SK-N-SH treated with all-trans-retinoic acid at 6 μM for 48 hours (cell line): ENCODE results near the gene PNMT.

Experiments used
- ATAC-seq: fragments of 200-7000 bp; cut with Tn5 transposase; 3 replicates; pipeline ENCODE4 v1.9.1; 2020; ENCODE audit warnings: mild to moderate bottlenecking, moderate library complexity
- ARNTL ChIP-seq: fragments of 450-650 bp; formaldehyde crosslinking; IDR thresholded peaks from 2 replicates; pipeline ENCODE4 v1.5.0; 2020; ENCODE audit warnings: low read depth, mild to moderate bottlenecking, moderate library complexity, borderline replicate concordance
- BACH2 ChIP-seq: fragments of 250-450 bp; sonication (Bioruptor Pico); IDR thresholded peaks from 2 replicates; pipeline ENCODE4 v1.9.0; 2021; ENCODE audit warnings: mild to moderate bottlenecking, borderline replicate concordance
- CREB5 ChIP-seq: fragments of 250-450 bp; sonication (Bioruptor Pico); IDR thresholded peaks from 2 replicates; pipeline ENCODE4 v1.5.1; 2020; ENCODE audit warnings: low read depth, mild to moderate bottlenecking, moderate library complexity
- CSDC2 ChIP-seq: fragments of 250-450 bp; sonication (Bioruptor Pico); IDR thresholded peaks from 2 replicates; pipeline ENCODE4 v1.5.0; 2020; ENCODE audit warnings: mild to moderate bottlenecking, moderate library complexity
- ESRRG ChIP-seq: fragments of 250-450 bp; sonication (Bioruptor Pico); IDR thresholded peaks from 2 replicates; pipeline ENCODE4 v1.6.1; 2021; ENCODE audit warnings: mild to moderate bottlenecking
- GLIS3 ChIP-seq: fragments of 250-450 bp; sonication (Bioruptor Pico); IDR thresholded peaks from 2 replicates; pipeline ENCODE4 v1.5.0; 2020; ENCODE audit warnings: mild to moderate bottlenecking, moderate library complexity
- ISL1 ChIP-seq: fragments of 250-450 bp; sonication (Bioruptor Pico); IDR thresholded peaks from 2 replicates; pipeline ENCODE4 v2.1.2; 2022; ENCODE audit warnings: mild to moderate bottlenecking, moderate library complexity
- OSR1 ChIP-seq: fragments of 250-450 bp; sonication (Bioruptor Pico); IDR thresholded peaks from 2 replicates; pipeline ENCODE4 v1.8.0; 2022; ENCODE audit warnings: moderate library complexity, mild to moderate bottlenecking, inconsistent platforms
- PATZ1 ChIP-seq: fragments of 250-450 bp; sonication (Bioruptor Pico); IDR thresholded peaks from 2 replicates; pipeline ENCODE4 v1.8.0; 2020; ENCODE audit warnings: mild to moderate bottlenecking, moderate library complexity, borderline replicate concordance
- PPARA ChIP-seq: fragments of 250-450 bp; sonication (Bioruptor Pico); IDR thresholded peaks from 2 replicates; pipeline ENCODE4 v1.5.0; 2020; ENCODE audit warnings: mild to moderate bottlenecking, borderline replicate concordance
- RARB ChIP-seq: fragments of 250-450 bp; sonication (Bioruptor Pico); IDR thresholded peaks from 2 replicates; pipeline ENCODE4 v1.8.0; 2021; ENCODE audit warnings: mild to moderate bottlenecking, moderate library complexity
- SNAI2 ChIP-seq: fragments of 250-450 bp; sonication (Bioruptor Pico); IDR thresholded peaks from 2 replicates; pipeline ENCODE4 v1.5.0; 2020; ENCODE audit warnings: mild to moderate bottlenecking, moderate library complexity
- TCF4 ChIP-seq: fragments of 250-450 bp; sonication (Bioruptor Pico); IDR thresholded peaks from 2 replicates; pipeline ENCODE4 v1.8.0; 2021; ENCODE audit warnings: mild to moderate bottlenecking, moderate library complexity, borderline replicate concordance
- TOX ChIP-seq: fragments of 250-450 bp; sonication (Bioruptor Pico); IDR thresholded peaks from 2 replicates; pipeline ENCODE4 v1.8.0; 2021; ENCODE audit warnings: mild to moderate bottlenecking, moderate library complexity, borderline replicate concordance
- ZC3H10 ChIP-seq: fragments of 250-450 bp; sonication (Bioruptor Pico); IDR thresholded peaks from 2 replicates; pipeline ENCODE4 v1.5.1; 2021; ENCODE audit warnings: mild to moderate bottlenecking, moderate library complexity
- ZFP3 ChIP-seq: fragments of 250-450 bp; sonication (Bioruptor Pico); IDR thresholded peaks from 2 replicates; pipeline ENCODE4 v1.5.0; 2020; ENCODE audit warnings: mild to moderate bottlenecking, moderate library complexity
- ZFP30 ChIP-seq: fragments of 450-650 bp; formaldehyde crosslinking; IDR thresholded peaks from 2 replicates; pipeline ENCODE4 v1.5.0; 2022; ENCODE audit warnings: mild to moderate bottlenecking, moderate library complexity
- ZNF565 ChIP-seq: fragments of 450-650 bp; formaldehyde crosslinking; conservative IDR thresholded peaks from 2 replicates; pipeline ENCODE4 v1.5.0; 2020; ENCODE audit warnings: low read depth, mild to moderate bottlenecking, moderate library complexity
- ZNF70 ChIP-seq: fragments of 450-650 bp; formaldehyde crosslinking; IDR thresholded peaks from 2 replicates; pipeline ENCODE4 v1.5.0; 2020; ENCODE audit warnings: mild to moderate bottlenecking, moderate library complexity
- ZNF8 ChIP-seq: fragments of 450-650 bp; formaldehyde crosslinking; IDR thresholded peaks from 2 replicates; pipeline ENCODE4 v1.5.0; 2020; ENCODE audit warnings: mild to moderate bottlenecking, moderate library complexity
- TF ChIP-seq, protein P1 (sequence below): fragments of 250-450 bp; sonication (Bioruptor Pico); IDR thresholded peaks from 2 replicates; pipeline ENCODE4 v1.5.0; 2020; ENCODE audit warnings: mild to moderate bottlenecking, moderate library complexity
- TF ChIP-seq, protein P2 (sequence below): fragments of 250-450 bp; sonication (Bioruptor Pico); IDR thresholded peaks from 2 replicates; pipeline ENCODE4 v1.8.0; 2021; ENCODE audit warnings: low read depth, mild to moderate bottlenecking, moderate library complexity, borderline replicate concordance

PNMT gene

GRCh38 chr17:39631403-39631802 lies 36.9 kb upstream of the PNMT start:
- TF ChIP-seq CREB5 (CRISPR knock-in tag) (no peak), SNAI2 (CRISPR knock-in tag) (no peak), GLIS3 (CRISPR knock-in tag) (no peak), ESRRG (CRISPR knock-in tag) (no peak), RARB (CRISPR knock-in tag) (no peak), BACH2 (no peak), PATZ1 (CRISPR knock-in tag) (no peak), ZNF8 (CRISPR knock-in tag) (no peak), ZFP3 (CRISPR knock-in tag) (no peak), ZNF565 (CRISPR knock-in tag) (no peak), ZC3H10 (CRISPR knock-in tag) (no peak), ZNF70 (CRISPR knock-in tag) (no peak), ARNTL (CRISPR knock-in tag) (no peak)
- TF ChIP-seq, protein P1, sequence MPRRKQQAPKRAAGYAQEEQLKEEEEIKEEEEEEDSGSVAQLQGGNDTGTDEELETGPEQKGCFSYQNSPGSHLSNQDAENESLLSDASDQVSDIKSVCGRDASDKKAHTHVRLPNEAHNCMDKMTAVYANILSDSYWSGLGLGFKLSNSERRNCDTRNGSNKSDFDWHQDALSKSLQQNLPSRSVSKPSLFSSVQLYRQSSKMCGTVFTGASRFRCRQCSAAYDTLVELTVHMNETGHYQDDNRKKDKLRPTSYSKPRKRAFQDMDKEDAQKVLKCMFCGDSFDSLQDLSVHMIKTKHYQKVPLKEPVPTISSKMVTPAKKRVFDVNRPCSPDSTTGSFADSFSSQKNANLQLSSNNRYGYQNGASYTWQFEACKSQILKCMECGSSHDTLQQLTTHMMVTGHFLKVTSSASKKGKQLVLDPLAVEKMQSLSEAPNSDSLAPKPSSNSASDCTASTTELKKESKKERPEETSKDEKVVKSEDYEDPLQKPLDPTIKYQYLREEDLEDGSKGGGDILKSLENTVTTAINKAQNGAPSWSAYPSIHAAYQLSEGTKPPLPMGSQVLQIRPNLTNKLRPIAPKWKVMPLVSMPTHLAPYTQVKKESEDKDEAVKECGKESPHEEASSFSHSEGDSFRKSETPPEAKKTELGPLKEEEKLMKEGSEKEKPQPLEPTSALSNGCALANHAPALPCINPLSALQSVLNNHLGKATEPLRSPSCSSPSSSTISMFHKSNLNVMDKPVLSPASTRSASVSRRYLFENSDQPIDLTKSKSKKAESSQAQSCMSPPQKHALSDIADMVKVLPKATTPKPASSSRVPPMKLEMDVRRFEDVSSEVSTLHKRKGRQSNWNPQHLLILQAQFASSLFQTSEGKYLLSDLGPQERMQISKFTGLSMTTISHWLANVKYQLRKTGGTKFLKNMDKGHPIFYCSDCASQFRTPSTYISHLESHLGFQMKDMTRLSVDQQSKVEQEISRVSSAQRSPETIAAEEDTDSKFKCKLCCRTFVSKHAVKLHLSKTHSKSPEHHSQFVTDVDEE (CRISPR knock-in tag), result no peak
- no peak for ATAC-seq

GRCh38 chr17:39632153-39632941 lies 35.9 kb upstream of the PNMT start:
- TF ChIP-seq CSDC2 (CRISPR knock-in tag) (no peak), TOX (no peak), ZFP30 (CRISPR knock-in tag) (no peak), ZNF70 (CRISPR knock-in tag) (no peak), ARNTL (CRISPR knock-in tag) (no peak), ZC3H10 (CRISPR knock-in tag) (no peak), ESRRG (CRISPR knock-in tag) (no peak), PPARA (CRISPR knock-in tag) (no peak), ZNF565 (CRISPR knock-in tag) (no peak), TCF4 (CRISPR knock-in tag) (no peak), ZNF8 (CRISPR knock-in tag) (no peak), BACH2 (no peak)
- ATAC-seq, result no peak

- no peak for ATAC-seq
- TF ChIP-seq, protein P1 (CRISPR knock-in tag), result no peak
- TF ChIP-seq TCF4 (CRISPR knock-in tag) (no peak), PPARA (CRISPR knock-in tag) (no peak), OSR1 (CRISPR knock-in tag) (no peak), PATZ1 (CRISPR knock-in tag) (no peak), ZFP30 (CRISPR knock-in tag) (no peak), CSDC2 (CRISPR knock-in tag) (no peak), TOX (no peak), SNAI2 (CRISPR knock-in tag) (no peak), ISL1 (CRISPR knock-in tag) (no peak), GLIS3 (CRISPR knock-in tag) (no peak)
- TF ChIP-seq, protein P2, sequence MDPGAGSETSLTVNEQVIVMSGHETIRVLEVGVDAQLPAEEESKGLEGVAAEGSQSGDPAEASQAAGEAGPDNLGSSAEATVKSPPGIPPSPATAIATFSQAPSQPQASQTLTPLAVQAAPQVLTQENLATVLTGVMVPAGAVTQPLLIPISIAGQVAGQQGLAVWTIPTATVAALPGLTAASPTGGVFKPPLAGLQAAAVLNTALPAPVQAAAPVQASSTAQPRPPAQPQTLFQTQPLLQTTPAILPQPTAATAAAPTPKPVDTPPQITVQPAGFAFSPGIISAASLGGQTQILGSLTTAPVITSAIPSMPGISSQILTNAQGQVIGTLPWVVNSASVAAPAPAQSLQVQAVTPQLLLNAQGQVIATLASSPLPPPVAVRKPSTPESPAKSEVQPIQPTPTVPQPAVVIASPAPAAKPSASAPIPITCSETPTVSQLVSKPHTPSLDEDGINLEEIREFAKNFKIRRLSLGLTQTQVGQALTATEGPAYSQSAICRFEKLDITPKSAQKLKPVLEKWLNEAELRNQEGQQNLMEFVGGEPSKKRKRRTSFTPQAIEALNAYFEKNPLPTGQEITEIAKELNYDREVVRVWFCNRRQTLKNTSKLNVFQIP, result no peak
Measured at GRCh38 chr17:39633570-39634183, 34.6 kb upstream of the PNMT start.
